Activated T-cell treated with anti-CD3 and anti-CD28 coated beads, Interleukin-2, amount 50 U/mL, for 48 hours (primary cell): ENCODE measurements around the gene PLAGL2.

Source experiments
- DNase-seq, 2 experiments: peaks; one replicate each; pipeline ENCODE4 v3.0.0-alpha.2; 2020

Gene PLAGL2

GRCh38 chr20:32230707-32231106 is 23.2 kb upstream of the PLAGL2 start:
- DNase-seq, result no peak

- DNase-seq, result no peak
Observed at GRCh38 chr20:32229251-32229747, 21.8 kb upstream of the PLAGL2 start.

GRCh38 chr20:32227744-32228688 is 20.5 kb upstream of the PLAGL2 start:
- DNase-seq, result no peak

GRCh38 chr20:32227306-32227705 is 19.8 kb upstream of the PLAGL2 start:
- no peak for DNase-seq

DNA sequence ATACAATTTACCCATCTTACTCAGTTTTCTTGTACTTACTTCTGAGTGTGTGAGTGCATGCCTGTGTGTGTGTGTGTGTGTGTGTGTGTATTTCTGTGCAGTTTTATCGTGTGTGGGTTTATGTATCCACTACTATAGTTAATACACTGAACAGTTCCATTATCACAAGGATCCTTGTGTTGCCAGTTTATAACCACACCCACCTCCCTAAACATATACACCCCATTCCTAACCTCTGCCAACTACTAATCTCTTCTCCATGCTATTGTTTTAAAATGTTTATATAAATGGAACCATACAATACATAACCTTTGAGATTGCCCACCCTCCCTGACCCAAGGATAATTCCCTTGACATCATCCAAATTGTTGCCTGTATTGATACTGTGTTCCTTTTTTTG is 18.8 kb upstream of the PLAGL2 start:
- DNase-seq, result no peak

DNA sequence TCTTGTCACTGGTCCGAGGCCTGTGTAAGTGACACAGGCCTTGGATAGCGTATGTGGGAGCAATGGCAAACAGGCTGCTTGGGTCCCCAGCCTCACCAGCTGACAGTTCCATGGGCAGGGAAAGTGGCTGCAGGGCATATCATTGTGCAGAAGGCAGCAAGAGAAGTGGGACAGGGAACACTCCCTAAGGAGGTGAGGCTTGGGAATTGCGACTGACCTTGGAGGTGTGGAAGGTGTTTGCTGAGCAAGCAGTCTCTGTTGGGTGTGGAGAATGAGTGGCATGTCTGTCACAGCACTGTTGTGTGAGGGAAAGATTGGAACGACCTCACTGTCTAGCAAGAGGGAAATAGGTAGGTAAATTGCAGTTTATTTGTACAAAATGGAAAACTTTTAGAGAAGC is 16.9 kb upstream of the PLAGL2 start:
- no peak for DNase-seq

DNA sequence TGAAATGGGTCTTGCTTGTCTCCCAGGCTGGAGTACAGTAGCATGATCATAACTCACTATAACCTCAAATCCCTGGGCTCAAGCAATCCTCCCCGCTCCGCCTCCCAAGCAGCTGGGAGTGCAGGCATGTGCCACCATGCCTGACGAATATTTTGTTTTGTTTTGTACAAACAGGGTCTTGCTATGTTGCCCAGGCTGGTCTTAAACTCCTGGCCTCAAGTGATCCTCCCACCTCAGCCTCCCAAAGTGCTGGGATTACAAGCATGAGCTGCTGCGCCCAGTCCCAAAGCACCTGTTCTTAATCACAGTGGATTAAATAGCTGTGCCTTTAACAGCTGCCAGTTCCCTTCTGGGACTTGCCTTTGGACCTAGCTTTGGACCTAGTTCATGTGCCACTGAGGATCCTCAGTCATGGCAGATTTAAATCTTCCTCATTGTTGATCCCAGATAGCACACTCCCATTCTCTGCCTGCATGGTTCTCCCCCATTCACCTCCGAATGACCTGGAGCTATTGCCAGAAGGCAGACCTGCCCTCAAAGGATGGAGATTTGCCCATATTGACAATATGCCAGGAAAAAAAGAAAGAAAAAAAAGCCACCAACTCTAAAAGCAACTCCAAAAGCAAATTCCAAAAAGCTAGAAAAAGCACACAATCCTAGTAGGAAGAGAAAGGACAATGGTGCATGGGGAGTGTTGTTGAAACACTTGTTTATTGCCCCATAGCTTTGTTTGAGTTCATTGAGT is 10.8 kb upstream of the PLAGL2 start:
- no peak for DNase-seq

DNA sequence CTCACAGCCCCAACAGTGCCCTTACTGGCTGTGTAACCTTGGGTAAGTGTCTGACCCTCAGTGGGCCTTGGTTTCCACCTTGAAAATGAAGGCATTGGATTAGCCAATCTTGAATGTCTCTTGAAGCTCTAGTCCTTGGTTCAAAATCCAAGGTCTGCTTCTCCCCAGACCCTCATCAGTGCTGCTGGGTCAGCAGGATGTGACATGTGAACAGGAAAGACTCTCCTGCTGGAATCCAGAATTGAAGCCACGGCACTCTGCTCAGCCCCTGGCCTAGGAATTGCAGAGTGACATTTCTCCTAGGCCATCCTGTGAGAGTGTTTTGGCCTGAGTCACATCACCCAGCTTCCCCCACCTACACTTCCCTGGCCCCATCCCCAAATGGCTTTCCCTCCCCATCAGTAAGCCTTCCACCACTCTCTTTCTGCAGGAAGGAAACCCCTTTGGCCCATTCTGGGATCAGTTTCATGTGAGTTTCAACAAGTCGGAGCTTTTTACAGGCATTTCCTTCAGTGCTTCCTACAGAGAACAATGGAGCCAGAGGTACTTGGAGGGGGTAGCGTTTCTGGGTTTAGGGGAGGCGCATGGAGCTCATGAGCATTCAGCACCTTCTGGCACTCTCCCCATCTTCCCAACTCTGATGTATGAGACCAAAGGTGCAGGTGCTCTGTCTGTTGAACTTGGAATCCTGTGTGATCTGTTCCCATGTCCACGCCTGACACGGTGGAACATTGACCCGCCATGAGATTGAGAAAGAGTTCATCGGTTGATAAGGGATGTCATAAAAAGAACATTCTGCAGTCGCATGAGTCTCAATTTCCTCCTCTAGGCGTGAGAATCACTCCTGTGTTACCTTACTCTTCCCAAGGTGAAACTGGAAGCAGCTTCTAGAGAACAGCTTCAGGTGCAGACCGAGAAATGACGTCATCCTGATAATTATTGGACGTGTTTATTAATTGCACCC is 8.9 kb upstream of the PLAGL2 start:
- DNase-seq, result no peak

GRCh38 chr20:32215729-32216128 is 8.2 kb upstream of the PLAGL2 start:
- DNase-seq, result no peak

DNA sequence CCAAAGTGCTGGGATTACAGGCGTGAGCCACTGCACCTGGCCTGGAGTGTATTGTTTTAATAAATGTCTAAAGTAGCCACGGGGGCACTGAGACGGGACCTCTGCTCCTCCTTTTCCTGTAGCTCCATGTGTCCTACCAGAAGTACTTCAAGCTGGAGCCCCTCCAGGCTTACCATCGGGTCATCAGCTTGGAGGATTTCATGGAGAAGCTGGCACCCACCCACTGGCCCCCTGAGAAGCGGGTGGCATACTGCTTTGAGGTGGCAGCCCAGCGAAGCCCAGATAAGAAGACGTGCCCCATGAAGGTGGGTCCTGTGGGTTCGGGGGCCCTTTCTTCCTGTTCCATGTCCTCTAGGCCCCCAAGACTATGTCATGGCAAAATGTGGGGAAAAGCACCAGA is 7.6 kb upstream of the PLAGL2 start:
- DNase-seq, result no peak

- DNase-seq, result no peak
Observed at GRCh38 chr20:32213870-32214269, 6.3 kb upstream of the PLAGL2 start.

DNA sequence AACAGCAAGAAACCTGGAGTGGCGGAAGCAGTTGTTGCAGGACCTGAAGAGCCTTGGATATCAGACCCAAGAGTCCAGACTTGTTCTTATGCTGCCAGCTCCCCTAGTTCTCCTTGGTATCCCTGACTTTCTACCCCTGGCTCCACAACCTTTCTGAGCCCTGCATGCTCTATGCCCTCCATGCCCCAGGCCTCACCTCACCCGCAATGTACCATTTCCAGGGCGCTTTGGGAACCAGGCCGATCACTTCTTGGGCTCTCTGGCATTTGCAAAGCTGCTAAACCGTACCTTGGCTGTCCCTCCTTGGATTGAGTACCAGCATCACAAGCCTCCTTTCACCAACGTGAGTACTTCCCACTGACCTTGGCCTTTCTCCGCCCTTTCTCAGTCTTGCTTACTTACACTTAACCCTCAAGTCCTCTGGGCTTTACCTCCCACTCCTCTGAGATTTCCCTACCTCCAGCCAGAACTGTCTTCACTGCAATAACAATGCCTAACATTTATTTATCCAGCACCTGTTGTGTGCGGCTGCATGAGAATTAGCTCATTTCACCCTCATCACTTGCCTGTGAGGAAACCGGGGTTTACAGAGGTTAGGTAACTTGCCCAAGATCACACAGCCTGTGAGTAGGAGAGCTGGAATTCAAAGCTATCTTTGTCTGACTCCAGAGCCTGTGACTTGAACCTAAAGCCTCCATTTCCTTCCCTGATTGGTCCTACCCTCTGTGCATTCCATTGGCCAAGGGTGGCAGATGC is 2.5 kb upstream of the PLAGL2 start:
- DNase-seq, result no peak

- no peak for DNase-seq
Observed at GRCh38 chr20:32208499-32209154, 1.1 kb upstream of the PLAGL2 start.

DNA sequence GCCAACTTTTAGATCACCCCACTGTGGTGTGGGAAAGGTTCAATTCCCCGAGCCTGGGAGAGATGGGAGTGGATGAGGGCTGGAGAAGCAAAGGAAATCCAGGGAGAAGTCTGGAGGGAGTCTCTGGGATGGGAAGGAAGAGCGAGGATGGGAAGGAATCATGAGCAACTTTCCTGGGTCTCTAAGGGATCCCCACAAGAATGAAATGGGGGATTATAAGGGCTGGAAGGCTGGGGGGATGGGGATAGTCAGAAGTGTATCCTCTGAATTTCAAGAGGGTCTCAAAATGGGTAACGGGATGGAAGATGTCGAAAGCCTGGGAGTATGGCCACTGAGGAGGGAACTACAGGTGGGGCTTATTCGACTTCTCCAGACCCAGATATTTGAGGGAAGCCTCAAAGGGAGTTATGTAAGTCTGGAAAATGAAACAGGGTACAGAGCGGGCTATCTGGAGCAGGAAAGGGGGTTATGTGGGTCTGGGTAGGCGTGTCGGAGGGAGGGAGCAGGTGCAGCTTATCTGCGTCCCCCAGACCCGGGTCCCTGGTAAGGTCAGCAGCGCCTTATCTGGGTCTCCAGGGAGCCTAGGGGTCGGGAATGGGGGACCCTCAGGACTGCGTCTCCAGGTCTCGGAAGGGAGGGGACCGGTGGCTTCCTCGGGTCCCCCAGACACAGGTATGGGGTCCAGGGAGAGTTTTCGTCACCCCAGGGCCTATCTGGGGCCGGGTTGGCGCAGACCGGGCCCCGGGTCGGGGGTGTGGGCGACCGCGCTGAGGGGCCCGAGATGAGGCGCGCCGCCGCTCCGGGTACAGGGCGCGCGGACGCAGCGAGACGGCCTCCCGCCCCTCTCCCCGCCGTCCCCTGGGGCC is 550 bp downstream of the PLAGL2 start:
- peak in 1 of 2 experiments; percentile 65 for DNase-seq

GRCh38 chr20:32205843-32206759 is 1.4 kb downstream of the PLAGL2 start:
- peak; percentile 53 to 56 for DNase-seq

- no peak for DNase-seq
Observed at GRCh38 chr20:32205110-32205842, 2.3 kb downstream of the PLAGL2 start.

DNA sequence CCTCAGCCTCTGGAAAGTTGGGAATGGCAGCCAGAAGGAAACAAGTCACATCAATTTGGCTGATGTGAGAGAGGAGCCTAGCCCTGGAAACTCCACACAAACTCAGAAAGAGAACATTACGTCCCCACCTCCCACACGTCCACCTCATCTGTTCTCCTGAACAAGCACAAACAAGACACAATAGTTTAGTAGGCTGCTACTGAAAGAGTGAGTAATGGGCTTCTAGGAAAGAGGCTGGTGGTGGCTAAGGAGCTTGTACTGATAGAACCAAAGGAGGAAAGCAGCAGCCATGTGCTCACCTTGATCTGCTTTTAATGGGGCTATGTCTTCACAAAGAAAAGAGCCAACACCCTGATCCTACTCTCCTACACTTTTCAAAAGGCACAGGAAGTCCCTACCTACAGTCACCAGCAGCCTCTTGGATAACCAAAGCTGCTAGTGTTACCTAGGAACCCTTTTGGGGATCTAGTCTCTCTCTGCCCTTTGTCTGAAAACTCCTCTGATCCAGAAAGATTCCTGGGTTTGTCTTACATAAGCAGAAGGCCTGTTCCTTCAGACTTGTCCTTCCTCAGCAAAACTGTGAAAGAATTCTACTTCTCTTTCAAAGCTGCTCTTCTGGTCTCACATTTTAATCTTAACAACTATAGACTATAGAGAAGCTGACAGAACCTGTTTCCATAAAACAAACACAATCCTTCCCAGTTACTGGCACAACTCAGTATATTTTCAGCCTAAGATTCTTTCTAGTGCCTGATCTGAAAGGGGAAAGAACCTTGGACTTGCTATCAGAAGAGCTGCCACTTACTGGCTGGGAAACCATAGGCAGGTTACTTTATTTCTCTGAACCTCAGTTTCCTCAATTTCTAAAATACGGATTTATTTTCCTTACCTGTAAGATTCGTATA is 3.1 kb downstream of the PLAGL2 start:
- DNase-seq, result peak; percentile 85 to 86
